ENCODE data around the gene ATN1.

The ATN1 gene

GRCh38 chr12:6944381-6945186 lies 16.8 kb downstream of the ATN1 start:
- peak; percentile 77 for DNase-seq (ENCODE audit: low read depth)

GRCh38 chr12:6945613-6946012 lies 17.9 kb downstream of the ATN1 start:
- DNase-seq (ENCODE audit: low read depth): no peak

- DNase-seq (ENCODE audit: low read depth): no peak
Observed at GRCh38 chr12:6946033-6946919, 18.5 kb downstream of the ATN1 start.

GRCh38 chr12:6946920-6947374 lies 19.2 kb downstream of the ATN1 start:
- DNase-seq (ENCODE audit: low read depth): no peak

GRCh38 chr12:6947615-6948014 lies 19.9 kb downstream of the ATN1 start:
- DNase-seq (ENCODE audit: low read depth): no peak

- DNase-seq (ENCODE audit: low read depth): no peak
Observed at GRCh38 chr12:6948873-6949594, 21.3 kb downstream of the ATN1 start.

GRCh38 chr12:6950401-6950801 lies 22.6 kb downstream of the ATN1 start:
- DNase-seq (ENCODE audit: low read depth): no peak

GRCh38 chr12:6950811-6951540 lies 23.2 kb downstream of the ATN1 start, which contains the start of gene PTPN6:
Gene PTPN6 (plus strand): TSS chr12:6951356. CDS start chr12:6951513, 157 bp downstream.
- DNase-seq (ENCODE audit: low read depth): no peak

- DNase-seq (ENCODE audit: low read depth): no peak
Observed at GRCh38 chr12:6951551-6952120, 23.9 kb downstream of the ATN1 start.

- DNase-seq (ENCODE audit: low read depth): no peak
Observed at GRCh38 chr12:6952121-6952862, 24.5 kb downstream of the ATN1 start.

- no peak for DNase-seq (ENCODE audit: low read depth)
Observed at GRCh38 chr12:6952863-6953441, 25.2 kb downstream of the ATN1 start.

GRCh38 chr12:6953442-6954315 lies 25.9 kb downstream of the ATN1 start:
- no peak for DNase-seq (ENCODE audit: low read depth)

GRCh38 chr12:6954316-6955107 lies 26.8 kb downstream of the ATN1 start:
- no peak for DNase-seq (ENCODE audit: low read depth)

GRCh38 chr12:6955108-6956020 lies 27.6 kb downstream of the ATN1 start:
- DNase-seq (ENCODE audit: low read depth): no peak

- DNase-seq (ENCODE audit: low read depth): no peak
Observed at GRCh38 chr12:6956021-6956727, 28.4 kb downstream of the ATN1 start.

- DNase-seq (ENCODE audit: low read depth): no peak
Observed at GRCh38 chr12:6957151-6957701, 29.5 kb downstream of the ATN1 start.
